ENCODE measurements around the gene ATP11B. TPM values are rescaled to one million over a fixed set of nuclear protein-coding genes. Genes with fewer than 3 reads are reported as not detected.

Gene ATP11B
- polyA plus RNA-seq, 3 donors = 11.1 to 25.1 (median 13.5) TPM

GRCh38 chr3:182909318-182910040 is 116.2 kb downstream of the ATP11B start:
- Histone ChIP-seq H3K27ac (ENCODE audit: low read depth in 1 of 2, low read length in 2 of 2) (no peak overlapping the region), H3K36me3 (replicated peaks in 1 of 2; ENCODE audit: control insufficient read depth in 1 of 2, insufficient read depth in 2 of 2, low read length in 2 of 2) (peaks cover 34 to 88% of the 10 kb centered on the region in 2 donors), H4K20me1 (ENCODE audit: insufficient read depth, low read length) (no peaks in the 10 kb centered on the region), H3K9me3 (replicated peaks in 1 of 2; ENCODE audit: control insufficient read depth in 1 of 2, insufficient read depth in 1 of 2, low read length in 2 of 2) (no peaks in the 10 kb centered on the region), H2AFZ (ENCODE audit: insufficient read depth, low read depth, low read length, poor library complexity, severe bottlenecking) (no peak overlapping the region), H3K4me3 (replicated peaks in 1 of 3; ENCODE audit: low read depth in 2 of 3, low read length in 3 of 3) (no peak overlapping the region), H3K79me2 (ENCODE audit: insufficient read depth, low read length) (no peaks in the 10 kb centered on the region), H3K4me1 (ENCODE audit: control insufficient read depth in 1 of 2, insufficient read depth in 2 of 2, low read length in 2 of 2) (no peaks in the 10 kb centered on the region), H3K27me3 (ENCODE audit: control insufficient read depth in 2 of 2, insufficient read depth in 2 of 2, low read length in 2 of 2) (no peaks in the 10 kb centered on the region), H3K9ac (ENCODE audit: insufficient read depth, low read length, poor library complexity, severe bottlenecking) (no peak overlapping the region), H3K4me2 (replicated peaks; ENCODE audit: extremely low read depth, low read length, poor library complexity, severe bottlenecking) (no peak overlapping the region)
- no CpG with 5 or more reads among the region's 5 CpGs for WGBS (ENCODE audit: insufficient coverage)
- Mint-ChIP-seq H3K4me3 (no peak overlapping the region), H3K36me3 (peaks cover 49 to 65% of the 10 kb centered on the region in 2 donors), H3K9me3 (no peaks in the 10 kb centered on the region), H3K4me1 (no peaks in the 10 kb centered on the region), H3K27ac (no peak overlapping the region), H3K27me3 (ENCODE audit: low read depth in 3 of 3) (peaks cover 0 to 1% (median 0%) of the 10 kb centered on the region in 3 donors)
- intact Hi-C loops (cut with micrococcal nuclease) = no loop called here
- DNase-seq = no peak
- peak; percentile 54 for TF ChIP-seq CTCF (IDR thresholded peaks at IDR 0.05)

GRCh38 chr3:182910936-182911781 is 117.9 kb downstream of the ATP11B start:
- Mint-ChIP-seq H3K9me3 (no peaks in the 10 kb centered on the region), H3K4me3 (no peak overlapping the region), H3K4me1 (no peaks in the 10 kb centered on the region), H3K27ac (no peak overlapping the region), H3K36me3 (peaks cover 49 to 65% of the 10 kb centered on the region in 2 donors), H3K27me3 (ENCODE audit: low read depth in 3 of 3) (peaks cover 0 to 1% (median 0%) of the 10 kb centered on the region in 3 donors)
- no peak for DNase-seq
- Histone ChIP-seq H3K4me3 (replicated peaks in 1 of 3; ENCODE audit: low read depth in 2 of 3, low read length in 3 of 3) (no peak overlapping the region), H3K4me1 (ENCODE audit: control insufficient read depth in 1 of 2, insufficient read depth in 2 of 2, low read length in 2 of 2) (no peaks in the 10 kb centered on the region), H3K27ac (ENCODE audit: low read depth in 1 of 2, low read length in 2 of 2) (no peak overlapping the region), H3K79me2 (ENCODE audit: insufficient read depth, low read length) (no peaks in the 10 kb centered on the region), H3K9ac (ENCODE audit: insufficient read depth, low read length, poor library complexity, severe bottlenecking) (no peak overlapping the region), H3K4me2 (replicated peaks; ENCODE audit: extremely low read depth, low read length, poor library complexity, severe bottlenecking) (no peak overlapping the region), H2AFZ (ENCODE audit: insufficient read depth, low read depth, low read length, poor library complexity, severe bottlenecking) (no peak overlapping the region), H4K20me1 (ENCODE audit: insufficient read depth, low read length) (no peaks in the 10 kb centered on the region), H3K36me3 (replicated peaks in 1 of 2; ENCODE audit: control insufficient read depth in 1 of 2, insufficient read depth in 2 of 2, low read length in 2 of 2) (peaks cover 34 to 90% of the 10 kb centered on the region in 2 donors), H3K9me3 (replicated peaks in 1 of 2; ENCODE audit: control insufficient read depth in 1 of 2, insufficient read depth in 1 of 2, low read length in 2 of 2) (no peaks in the 10 kb centered on the region), H3K27me3 (ENCODE audit: control insufficient read depth in 2 of 2, insufficient read depth in 2 of 2, low read length in 2 of 2) (no peaks in the 10 kb centered on the region)
- TF ChIP-seq CTCF (IDR thresholded peaks at IDR 0.05) = no peak
- 100% methylated on average over 2 of the region's 5 CpGs for WGBS (ENCODE audit: insufficient coverage)
- intact Hi-C loops (cut with micrococcal nuclease) = no loop called here
